GM21526 (cell line): ENCODE measurements around the gene OR8J3.
"Not testable (repeated sequence)": the region's sequence is repeated elsewhere in the genome, so short reads cannot be mapped to it uniquely, and the experiment has no call there.

Experiments used
- ATAC-seq: cut with Tn5 transposase; IDR thresholded peaks from one replicate; pipeline ENCODE4 v1.9.1; 2021; ENCODE audit warnings: moderate library complexity; ENCODE audit not compliant: unreplicated experiment, low FRiP score

The OR8J3 gene, protein sequence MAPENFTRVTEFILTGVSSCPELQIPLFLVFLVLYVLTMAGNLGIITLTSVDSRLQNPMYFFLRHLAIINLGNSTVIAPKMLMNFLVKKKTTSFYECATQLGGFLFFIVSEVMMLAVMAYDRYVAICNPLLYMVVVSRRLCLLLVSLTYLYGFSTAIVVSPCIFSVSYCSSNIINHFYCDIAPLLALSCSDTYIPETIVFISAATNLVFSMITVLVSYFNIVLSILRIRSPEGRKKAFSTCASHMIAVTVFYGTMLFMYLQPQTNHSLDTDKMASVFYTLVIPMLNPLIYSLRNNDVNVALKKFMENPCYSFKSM

DNA sequence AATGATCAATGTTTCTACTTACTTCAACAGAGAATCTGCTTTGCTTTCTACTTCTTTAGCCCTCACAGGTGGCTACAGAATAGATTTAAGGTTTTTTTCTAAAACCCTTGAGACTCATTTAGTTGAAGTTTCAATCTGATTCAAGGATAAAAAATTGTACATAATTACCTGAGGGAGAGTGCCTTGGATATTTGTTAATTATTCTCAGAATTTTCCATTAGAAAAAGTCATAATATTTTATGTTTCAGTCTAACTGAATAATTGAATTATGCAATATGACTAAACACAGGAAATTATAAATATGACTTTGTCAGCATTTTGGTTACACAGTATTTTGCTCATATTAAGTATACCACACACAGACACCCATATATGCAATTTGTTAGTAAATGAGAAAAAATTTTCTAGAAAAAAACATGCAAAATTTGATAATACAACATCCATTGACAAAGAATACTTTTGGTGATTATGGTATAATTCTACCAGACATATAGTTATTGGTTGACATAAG is at the start of gene OR8J3:
Gene OR8J3 (minus strand): TSS at position 51 of the 511 bp plus-strand sequence. CDS start 2,483 bp downstream, outside the sequence.
- ATAC-seq = no peak

DNA sequence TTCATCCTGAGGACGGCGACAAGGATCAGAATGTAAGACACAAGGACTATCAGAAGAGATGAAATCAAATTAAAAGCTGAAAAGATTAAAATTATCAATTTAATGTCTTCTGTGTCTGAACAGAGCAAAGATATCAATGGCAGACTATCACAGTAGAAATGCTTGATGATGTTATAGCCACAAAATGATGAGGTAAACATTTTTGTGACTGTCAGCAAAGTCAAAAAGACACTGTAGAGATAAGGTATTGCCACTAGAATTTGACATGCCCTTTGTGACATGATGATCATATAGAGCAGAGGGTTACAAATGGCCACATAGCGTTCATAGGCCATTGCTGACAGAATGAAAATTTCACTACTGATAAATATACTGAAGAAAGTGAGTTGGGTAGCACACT is 48.6 kb upstream of the OR8J3 start:
- no peak for ATAC-seq

DNA sequence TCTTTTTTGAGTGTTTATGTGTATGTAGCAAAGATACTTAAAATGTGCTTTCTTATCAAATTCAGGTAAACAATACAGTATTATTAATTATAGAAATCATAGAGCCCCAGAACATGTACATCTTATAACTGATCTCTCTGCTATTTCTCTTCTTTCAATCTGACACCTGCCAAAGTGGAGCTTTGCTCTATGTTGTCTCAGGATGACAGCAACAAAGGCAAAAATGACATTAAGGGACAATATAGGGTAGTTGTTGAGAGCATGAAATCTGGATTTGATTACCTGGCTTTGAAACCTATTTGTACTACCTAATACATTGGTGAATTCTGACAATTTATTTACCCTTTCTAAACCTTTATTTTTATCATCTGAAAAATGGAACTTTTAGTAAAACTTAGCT is 43.5 kb upstream of the OR8J3 start:
- ATAC-seq = no peak

DNA sequence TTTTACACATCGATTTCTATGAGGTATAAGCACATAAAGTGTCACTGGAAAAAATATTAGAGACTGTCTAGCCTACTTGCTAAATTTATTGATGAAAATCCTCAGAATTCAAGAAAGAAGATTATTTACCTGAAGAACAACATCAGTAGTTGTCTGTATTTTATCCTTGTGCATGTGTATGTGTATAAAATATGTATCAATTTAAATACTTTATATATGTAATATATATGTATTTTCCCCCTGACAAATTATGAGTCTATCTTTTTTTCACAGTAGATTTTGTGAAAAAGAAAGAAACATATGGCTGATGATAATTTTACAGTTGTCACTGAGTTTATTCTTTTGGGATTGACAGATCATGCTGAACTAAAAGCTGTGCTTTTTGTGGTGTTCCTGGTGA is 36.3 kb upstream of the OR8J3 start, which contains the start of gene OR5J2:
Gene OR5J2 (plus strand): TSS at position 301 of the 400 bp plus-strand sequence. CDS start 0 bp downstream, at position 301.
- ATAC-seq = no peak

DNA sequence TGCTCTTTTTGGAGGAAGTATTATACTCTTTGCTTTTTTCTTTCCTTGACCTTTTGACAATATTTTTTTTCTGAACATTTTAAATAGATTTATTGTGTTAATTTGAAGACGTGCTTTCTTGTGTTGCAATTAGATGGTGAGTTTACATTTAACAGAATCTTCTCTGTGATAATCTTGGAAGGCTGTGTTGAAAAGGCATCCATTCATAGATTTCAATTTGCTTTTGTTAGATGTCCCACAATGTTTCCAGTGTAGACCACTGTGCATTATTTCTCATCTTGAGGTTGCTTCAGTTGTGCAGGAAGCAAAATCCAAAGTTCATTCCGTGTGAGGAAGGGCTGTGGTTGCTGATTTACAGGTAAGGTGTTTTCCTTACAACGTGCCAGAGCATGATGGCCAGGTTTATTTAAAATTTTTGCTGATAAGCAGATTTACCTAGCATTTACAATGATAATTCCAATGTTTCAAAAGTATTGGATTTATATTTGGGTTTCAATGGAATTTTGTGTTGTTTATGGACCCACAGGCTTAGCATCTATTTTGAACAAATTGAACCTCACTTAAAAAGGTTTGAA is 32.3 kb upstream of the OR8J3 start:
- no peak for ATAC-seq

DNA sequence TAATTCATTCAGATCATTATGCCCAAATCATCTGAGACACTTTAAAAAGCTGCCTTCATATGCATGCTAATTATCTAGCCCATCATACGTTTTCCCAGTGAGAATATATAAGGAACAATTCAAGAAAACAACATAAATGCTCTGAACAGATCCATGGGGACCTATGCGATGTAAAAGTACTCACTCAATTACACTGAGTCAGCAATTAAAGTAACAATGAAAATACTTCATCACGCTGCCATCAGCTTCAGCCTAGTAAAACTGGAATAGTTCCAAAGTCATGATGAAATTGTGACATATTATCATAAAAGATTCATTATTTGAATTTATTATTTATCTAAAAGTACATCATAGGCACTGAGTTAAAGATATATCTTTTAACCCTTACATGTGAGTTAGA is 23.8 kb upstream of the OR8J3 start:
- no peak for ATAC-seq

DNA sequence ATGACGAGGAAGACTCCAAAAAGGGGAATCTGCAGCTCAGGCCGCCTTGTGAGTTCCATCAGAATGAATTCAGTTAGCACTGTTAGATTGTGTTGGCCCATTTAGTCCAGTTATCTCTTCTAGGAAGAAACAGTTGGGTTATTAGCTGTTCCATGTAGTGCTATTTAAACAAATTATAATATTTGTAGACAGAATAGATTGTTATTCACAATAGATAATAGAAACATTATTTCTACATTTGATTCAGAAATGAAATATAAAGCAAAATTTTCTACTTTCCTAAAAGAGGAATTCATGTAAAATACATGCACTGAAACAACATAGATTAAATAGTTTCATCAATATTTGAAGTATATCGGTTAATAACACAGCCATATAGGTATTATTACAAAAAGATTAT is 20.2 kb upstream of the OR8J3 start, which contains the start of gene OR8K5:
Gene OR8K5 (minus strand): TSS at position 101 of the 400 bp plus-strand sequence. CDS start 0 bp downstream, at position 101.
- no peak for ATAC-seq

DNA sequence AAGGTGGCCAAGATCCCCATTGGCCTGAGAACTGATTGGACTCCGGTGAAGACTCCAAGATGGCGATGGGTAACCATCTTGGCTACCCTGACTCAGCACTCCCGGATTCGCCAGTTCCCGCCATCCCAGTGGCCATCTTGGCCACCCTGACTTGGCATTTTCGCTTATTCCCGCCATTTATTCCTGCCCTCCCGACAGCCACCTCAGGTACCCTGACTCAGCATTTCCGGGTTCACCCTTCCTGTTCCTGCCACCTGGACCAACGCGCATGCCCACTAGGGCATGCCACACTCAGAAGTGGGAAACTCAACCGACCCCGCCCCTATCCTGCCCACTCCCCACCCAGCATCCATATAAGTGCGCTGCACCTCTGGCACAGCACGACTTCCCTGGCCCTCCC is 12.3 kb upstream of the OR8J3 start:
- no peak for ATAC-seq

DNA sequence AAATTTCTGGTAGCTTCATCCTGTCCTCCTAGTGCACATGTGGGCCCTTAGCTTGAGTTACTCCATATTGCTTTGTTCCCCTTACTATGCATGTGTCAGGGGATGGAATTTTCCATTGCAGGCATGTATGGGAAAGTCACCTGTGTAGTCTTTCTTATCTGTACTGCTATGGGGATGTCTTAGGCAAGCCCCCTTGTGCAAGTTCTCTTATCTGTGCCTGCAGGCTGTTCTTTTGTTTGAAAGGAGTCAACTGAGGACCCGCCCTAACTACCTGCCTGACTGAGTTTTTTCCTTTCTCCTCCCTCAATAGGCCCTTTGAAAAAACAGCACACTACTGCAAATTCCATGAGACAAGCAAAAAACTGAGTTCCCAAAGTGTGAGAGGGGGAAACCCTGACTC is 11.4 kb upstream of the OR8J3 start:
- ATAC-seq = no peak

DNA sequence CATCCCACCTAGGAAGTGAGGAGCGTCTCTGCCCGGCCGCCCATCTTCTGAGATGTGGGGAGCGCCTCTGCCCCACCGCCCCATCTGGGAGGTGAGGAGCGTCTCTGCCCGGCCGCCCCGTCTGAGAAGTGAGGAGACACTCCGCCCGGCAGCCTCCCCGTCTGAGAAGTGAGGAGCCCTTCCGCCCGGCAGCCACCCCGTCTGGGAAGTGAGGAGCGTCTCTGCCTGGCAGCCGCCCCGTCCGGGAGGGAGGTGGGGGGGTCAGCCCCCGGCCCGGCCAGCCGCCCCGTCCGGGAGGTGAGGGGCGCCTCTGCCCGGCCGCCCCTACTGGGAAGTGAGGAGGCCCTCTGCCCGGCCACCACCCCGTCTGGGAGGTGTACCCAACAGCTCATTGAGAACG is 3.7 kb upstream of the OR8J3 start:
- not testable (repeated sequence) for ATAC-seq

DNA sequence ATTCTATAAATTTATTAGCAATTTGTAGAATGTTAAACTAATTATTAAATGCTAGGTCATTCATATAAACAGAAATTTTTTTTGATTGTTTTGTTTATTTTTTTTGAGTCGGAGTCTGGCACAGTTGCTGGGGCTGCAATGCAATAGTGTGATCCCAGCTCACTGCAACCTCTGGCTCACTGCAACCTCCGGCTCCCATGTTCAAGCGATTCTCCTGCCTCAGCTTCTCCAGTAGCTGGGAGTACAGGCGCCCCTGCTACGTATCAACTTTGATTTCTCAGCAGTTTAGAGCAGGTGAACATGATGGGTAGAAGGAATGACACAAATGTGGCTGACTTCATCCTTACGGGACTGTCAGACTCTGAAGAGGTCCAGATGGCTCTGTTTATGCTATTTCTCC is 17.9 kb downstream of the OR8J3 start, which contains the start of gene OR8H3:
Gene OR8H3 (plus strand): TSS at position 301 of the 400 bp plus-strand sequence. CDS start 0 bp downstream, at position 301.
- ATAC-seq = no peak

DNA sequence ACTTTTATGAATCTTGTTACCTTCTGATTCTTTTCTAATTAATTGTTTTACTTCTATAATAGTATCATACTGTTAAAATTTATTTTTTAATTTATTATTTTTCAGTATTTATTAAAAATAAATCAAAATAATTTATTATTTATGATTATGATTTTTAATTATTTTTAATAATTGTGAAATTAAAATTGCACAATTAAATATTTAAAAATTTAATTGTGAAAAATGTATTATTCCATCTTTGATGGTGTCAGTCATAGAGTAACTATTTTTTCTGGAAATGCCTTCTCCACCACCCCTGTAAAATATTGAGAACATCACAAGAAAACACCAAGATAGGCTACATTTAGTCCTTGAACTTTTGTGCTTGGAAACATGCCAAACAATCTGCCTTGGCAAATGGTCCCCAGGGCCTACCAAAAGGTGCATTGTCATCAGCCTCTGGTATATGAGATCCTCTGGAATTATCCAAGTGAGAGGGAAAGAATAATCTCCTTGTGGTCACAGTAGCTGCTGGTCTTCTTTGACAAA is 36.7 kb downstream of the OR8J3 start, which contains the start of gene OR8H2:
Gene OR8H2 (plus strand): TSS at position 478 of the 528 bp plus-strand sequence. CDS start 1,356 bp downstream, outside the sequence.
- ATAC-seq = no peak

DNA sequence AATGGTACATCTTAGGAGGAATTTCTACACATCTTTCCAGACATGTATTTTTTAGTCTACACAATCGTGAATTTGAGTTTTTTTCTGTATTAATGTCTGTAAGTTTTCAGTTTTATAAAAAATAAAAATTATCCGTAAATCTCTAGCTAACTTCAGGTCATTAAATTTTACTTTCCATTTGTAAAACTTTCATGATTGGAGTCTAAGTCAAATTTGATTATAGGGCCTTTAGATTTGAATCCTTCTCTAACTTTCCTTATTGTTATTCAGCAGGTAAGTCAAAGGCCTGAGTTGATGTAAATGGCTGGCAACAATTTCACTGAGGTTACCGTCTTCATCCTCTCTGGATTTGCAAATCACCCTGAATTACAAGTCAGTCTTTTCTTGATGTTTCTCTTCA is 47.0 kb downstream of the OR8J3 start, which contains the start of gene OR8I2:
Gene OR8I2 (plus strand): TSS at position 301 of the 400 bp plus-strand sequence. CDS start 0 bp downstream, at position 301.
- ATAC-seq = no peak

DNA sequence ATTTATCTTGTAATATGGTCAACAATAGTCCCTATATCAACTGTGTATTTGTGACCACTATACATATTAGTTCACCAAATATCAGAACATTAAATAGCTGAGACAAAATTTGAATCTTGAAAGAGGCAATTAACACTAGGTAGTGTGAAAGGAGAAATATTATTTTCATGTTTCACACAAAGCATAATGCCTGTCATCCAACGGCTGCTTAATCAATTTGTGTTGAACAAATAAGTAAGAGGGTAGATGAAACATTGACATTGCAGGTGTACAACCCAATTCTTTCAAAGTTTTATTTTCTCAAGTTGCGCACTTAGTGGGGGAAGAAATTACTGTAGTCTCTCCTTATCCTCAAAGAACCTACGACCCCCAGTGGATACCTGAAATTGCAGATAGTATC is 50.3 kb downstream of the OR8J3 start:
- no peak for ATAC-seq
